ENCODE results near the gene SPC24.
"Not testable (repeated sequence)": the region's sequence is repeated elsewhere in the genome, so short reads cannot be mapped to it uniquely, and the experiment has no call there.

The SPC24 gene

DNA sequence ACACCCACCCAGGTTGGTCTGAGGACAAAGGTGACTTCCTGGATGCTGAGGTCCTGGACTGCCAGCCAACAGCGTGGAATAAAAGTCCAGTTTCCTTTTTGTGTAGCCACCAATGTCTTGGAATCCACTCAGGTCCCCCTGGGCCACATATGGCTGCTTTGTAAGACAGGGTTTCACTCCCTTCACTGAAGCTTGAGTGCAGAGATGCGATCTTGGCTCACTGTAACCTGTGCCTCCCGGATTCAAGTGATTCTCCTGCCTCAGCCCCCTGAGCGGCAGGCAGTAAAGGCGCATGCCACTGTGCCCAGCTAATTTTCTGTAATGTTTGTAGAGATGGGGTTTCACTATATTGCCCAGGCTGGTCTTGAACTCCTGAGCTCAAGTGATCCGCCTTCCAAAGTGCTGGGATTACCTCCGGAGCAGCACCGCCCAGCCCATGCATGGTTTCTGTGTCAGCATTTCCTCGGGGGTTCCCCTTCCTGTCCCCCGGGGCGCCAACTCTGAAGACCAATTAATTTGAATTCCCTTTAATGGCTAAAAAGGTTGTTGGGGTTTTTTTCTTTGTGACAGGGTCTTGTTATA lies 24.2 kb upstream of the SPC24 start:
- H3K4me3 ChIP-seq (ENCODE audit: low read length), result no peak overlapping the region
- TF ChIP-seq, protein P1, sequence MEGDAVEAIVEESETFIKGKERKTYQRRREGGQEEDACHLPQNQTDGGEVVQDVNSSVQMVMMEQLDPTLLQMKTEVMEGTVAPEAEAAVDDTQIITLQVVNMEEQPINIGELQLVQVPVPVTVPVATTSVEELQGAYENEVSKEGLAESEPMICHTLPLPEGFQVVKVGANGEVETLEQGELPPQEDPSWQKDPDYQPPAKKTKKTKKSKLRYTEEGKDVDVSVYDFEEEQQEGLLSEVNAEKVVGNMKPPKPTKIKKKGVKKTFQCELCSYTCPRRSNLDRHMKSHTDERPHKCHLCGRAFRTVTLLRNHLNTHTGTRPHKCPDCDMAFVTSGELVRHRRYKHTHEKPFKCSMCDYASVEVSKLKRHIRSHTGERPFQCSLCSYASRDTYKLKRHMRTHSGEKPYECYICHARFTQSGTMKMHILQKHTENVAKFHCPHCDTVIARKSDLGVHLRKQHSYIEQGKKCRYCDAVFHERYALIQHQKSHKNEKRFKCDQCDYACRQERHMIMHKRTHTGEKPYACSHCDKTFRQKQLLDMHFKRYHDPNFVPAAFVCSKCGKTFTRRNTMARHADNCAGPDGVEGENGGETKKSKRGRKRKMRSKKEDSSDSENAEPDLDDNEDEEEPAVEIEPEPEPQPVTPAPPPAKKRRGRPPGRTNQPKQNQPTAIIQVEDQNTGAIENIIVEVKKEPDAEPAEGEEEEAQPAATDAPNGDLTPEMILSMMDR (IDR thresholded peaks at IDR 0.05; ENCODE audit: insufficient read depth, low read depth, low read length, missing control alignments), result no peak
- no peak for DNase-seq (ENCODE audit: low read depth)

DNA sequence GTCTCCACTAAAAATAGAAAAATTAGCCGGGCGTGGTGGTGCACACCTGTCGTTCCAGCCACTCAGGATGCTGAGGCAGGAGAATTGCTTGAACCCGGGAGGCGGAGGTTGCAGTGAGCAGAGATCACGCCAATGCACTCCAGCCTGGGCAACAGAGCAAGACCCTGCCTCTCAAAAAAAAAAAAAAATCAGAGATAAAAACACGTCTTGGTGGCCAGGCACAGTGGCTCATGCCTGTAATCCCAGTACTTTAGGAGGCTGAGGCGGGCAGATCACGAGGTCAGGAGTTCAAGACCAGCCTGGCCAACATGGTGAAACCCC lies 23.5 kb upstream of the SPC24 start:
- not testable (repeated sequence) for H3K4me3 ChIP-seq (ENCODE audit: low read length); DNase-seq (ENCODE audit: low read depth)

DNA sequence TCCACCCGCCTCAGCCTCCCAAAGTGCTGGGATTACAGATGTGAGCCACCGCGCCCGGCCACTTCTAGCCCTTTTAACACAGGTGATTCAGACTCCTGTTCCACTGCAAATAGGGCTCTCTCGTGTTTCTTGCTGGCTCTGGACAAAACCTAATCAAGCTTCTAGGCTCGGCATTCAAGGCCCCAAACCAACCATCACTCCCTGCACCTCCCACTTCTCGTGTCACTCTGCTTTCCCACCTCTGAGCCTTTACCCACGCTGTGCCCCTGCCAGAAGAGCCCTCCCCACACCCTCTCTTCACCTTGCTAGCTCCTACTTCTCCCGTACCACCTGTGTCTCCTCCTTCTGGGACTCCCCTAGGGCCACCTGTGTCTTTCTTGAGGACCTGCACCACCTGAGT lies 22.0 kb upstream of the SPC24 start:
- DNase-seq (ENCODE audit: low read depth), result no peak
- TF ChIP-seq, protein P1 (IDR thresholded peaks at IDR 0.05; ENCODE audit: insufficient read depth, low read depth, low read length, missing control alignments), result no peak
- H3K4me3 ChIP-seq (ENCODE audit: low read length), result no peak overlapping the region

DNA sequence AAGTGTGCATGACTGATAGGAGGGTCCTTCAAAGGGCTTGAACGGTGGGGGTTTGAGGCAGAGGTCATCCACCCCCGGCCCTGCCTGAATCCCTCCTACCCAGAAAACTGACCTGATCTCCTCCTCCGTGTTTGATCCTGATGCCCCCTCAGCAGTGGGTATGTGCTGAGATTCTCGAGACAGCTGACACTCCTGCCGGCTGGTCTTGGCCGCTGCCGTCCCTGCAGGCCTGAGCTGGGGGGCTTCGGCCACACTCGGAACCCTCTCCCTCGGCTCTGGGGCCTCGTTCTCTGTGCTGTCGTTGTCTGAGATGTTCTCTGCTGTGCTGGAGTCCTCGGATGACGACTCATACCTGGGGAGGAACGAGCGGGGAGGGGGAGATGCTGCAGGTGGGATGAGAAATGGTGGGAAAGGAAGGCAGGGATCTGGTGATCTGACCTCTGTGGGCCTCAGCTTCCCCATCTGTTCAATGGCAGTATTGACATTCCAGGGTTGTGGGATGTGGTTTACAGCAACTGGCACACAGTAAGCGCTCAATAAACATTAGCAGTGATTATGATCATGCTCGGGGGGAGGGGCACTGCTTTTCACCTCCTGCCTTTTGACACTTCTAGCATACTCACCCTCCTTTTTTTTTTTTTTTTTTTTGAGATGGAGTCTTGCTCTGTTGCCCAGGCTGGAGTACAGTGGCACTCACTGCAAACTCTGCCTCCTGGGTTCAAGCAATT lies 21.0 kb upstream of the SPC24 start:
- TF ChIP-seq, protein P1 (IDR thresholded peaks at IDR 0.05; ENCODE audit: insufficient read depth, low read depth, low read length, missing control alignments), result no peak
- no peak overlapping the region for H3K4me3 ChIP-seq (ENCODE audit: low read length)
- DNase-seq (ENCODE audit: low read depth), result no peak

DNA sequence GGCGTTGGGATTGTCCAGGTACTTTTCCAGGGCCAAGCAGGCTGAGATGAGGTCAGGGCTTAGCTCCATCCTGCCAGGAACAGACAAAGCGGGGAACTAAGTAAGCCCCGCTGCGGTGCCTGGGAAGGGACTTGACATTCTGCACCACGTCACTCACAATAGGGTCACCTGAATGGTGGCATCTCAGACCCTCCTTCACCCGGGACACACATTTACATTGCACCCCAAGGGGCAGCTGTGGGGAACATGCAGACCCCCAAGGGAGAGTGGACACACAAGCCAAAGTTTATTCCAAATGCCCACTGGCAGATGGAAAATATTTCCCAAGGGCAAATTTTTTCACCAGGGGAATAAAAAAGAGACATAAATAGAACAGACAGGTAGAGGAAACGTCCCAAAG lies 20.3 kb upstream of the SPC24 start:
- TF ChIP-seq, protein P1 (IDR thresholded peaks at IDR 0.05; ENCODE audit: insufficient read depth, low read depth, low read length, missing control alignments), result no peak
- H3K4me3 ChIP-seq (ENCODE audit: low read length), result no peak overlapping the region
- DNase-seq (ENCODE audit: low read depth), result no peak

DNA sequence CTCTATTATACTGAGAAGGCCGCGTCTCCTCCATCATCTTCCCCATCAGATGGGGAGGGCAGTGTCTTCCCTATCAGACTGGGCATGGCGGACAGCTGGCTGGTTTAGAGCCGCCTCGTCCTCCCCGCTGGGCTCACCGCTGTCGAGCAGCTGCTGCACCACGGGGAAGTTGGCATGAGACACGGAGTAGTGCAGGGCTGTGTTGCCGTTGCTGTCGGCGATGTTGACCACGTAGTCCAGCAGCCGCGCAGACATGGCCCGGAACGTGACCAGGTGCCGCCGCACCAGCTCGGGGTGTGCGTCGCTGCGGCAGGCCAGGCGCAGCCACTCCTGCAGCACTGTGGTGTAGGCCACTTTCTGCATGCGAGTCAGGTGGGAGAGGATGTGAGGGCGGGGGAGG lies 18.8 kb upstream of the SPC24 start:
- DNase-seq (ENCODE audit: low read depth), result no peak
- no peak overlapping the region for H3K4me3 ChIP-seq (ENCODE audit: low read length)

DNA sequence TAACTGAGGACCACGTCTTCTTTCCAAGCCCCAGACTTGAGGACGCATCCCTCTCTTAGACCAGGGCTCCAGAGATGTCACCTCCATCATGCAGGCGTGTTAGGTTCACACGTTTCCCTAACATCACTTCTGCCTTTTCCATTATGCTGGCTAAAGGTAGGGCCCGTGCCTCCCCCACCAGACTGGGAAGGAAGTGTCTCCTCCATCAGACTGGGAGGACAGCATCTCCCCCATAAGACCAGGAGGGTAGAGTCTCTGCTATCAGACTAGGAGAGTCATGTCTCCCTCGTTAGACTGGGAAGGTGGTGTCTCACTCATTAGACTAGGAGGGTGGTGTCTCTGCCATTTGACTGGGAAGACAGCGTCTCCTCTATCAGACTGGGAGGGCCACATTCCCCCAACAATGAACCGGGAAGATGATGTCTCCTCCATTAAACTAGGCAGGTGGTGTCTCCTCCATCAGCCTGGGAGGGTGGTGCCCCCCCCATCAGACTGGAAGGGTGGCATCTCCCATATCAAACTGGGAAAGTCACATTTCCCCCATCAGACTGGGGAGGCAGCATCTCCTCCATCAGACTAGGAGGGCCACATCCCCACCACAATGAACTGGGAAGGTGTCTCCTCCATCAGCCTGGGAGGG lies 18.1 kb upstream of the SPC24 start:
- DNase-seq (ENCODE audit: low read depth), result no peak
- no peak overlapping the region for H3K4me3 ChIP-seq (ENCODE audit: low read length)
- TF ChIP-seq, protein P1 (IDR thresholded peaks at IDR 0.05; ENCODE audit: insufficient read depth, low read depth, low read length, missing control alignments), result no peak

More for the DNA sequence above, 18.8 kb upstream of the SPC24 start:
- TF ChIP-seq, protein P1 (IDR thresholded peaks at IDR 0.05; ENCODE audit: insufficient read depth, low read depth, low read length, missing control alignments), result no peak
